ENCODE results near the gene ELL.
A peak's percentile ranks its signal among the peaks of the same experiment; 100 is the strongest.

The ELL gene

GRCh38 chr19:18430417-18431144 is 91.3 kb downstream of the ELL start:
- Histone ChIP-seq H3K27ac (ENCODE audit: low read length, poor library complexity, severe bottlenecking) (no peak overlapping the region), H4K8ac (ENCODE audit: low read length) (peak overlapping the region; percentile 14), H3K18ac (ENCODE audit: low read depth in 1 of 2, low read length in 2 of 2) (peak overlapping the region in 1 of 2 experiments; percentile 95), H3K9me3 (ENCODE audit: control insufficient read depth, low read length) (no peaks in the 10 kb centered on the region), H3K36me3 (ENCODE audit: control insufficient read depth in 1 of 2, insufficient read depth in 2 of 2, low read depth in 1 of 2, low read length in 2 of 2) (peaks cover 10 to 59% of the 10 kb centered on the region in 2 experiments), H3K14ac (ENCODE audit: low read length in 2 of 2) (peak overlapping the region in 1 of 2 experiments; percentile 35), H2AK5ac (ENCODE audit: low read length, severe bottlenecking) (no peak overlapping the region), H3K9ac (ENCODE audit: low read length) (no peak overlapping the region), H3K79me1 (replicated peaks; ENCODE audit: low read length, poor library complexity, severe bottlenecking) (peaks cover 19% of the 10 kb centered on the region), H3K4me1 (ENCODE audit: control insufficient read depth, insufficient read depth, low read depth, low read length) (peaks cover 85% of the 10 kb centered on the region), H2BK5ac (ENCODE audit: low read depth, low read length, poor library complexity, severe bottlenecking) (no peak overlapping the region), H2BK15ac (ENCODE audit: low read depth, poor library complexity, severe bottlenecking) (peak overlapping the region; percentile 82), H3K4me2 (ENCODE audit: low read length, poor library complexity, severe bottlenecking) (no peak overlapping the region), H3K23ac (ENCODE audit: low read length in 2 of 2) (peak overlapping the region in 1 of 2 experiments; percentile 42), H2BK12ac (ENCODE audit: low read length in 2 of 2) (peak overlapping the region; percentile 57 to 67), H2BK120ac (ENCODE audit: low read depth, low read length) (peak overlapping the region; percentile 39), H3K4me3 (ENCODE audit: insufficient read depth in 1 of 2, low read depth in 1 of 2, low read length in 2 of 2) (peak overlapping the region in 1 of 2 experiments; percentile 7), H3K27me3 (ENCODE audit: control insufficient read depth in 1 of 2, insufficient read depth in 1 of 2, low read length in 2 of 2) (no peaks in the 10 kb centered on the region), H3K4ac (ENCODE audit: low read depth in 1 of 2, low read length in 2 of 2) (no peak overlapping the region), H2AFZ (ENCODE audit: low read depth, low read length) (no peak overlapping the region), H4K91ac (ENCODE audit: low read length) (peak overlapping the region; percentile 57)
- WGBS: 90% methylated on average over 21 of the region's 21 CpGs
- no peak for DNase-seq

GRCh38 chr19:18429717-18430416 is 92.0 kb downstream of the ELL start:
- H3K9me3 ChIP-seq (ENCODE audit: control insufficient read depth, low read length): no peaks in the 10 kb centered on the region
- H2BK12ac ChIP-seq (ENCODE audit: low read length in 2 of 2): peak overlapping the region; percentile 27 to 57
- WGBS: 37% methylated on average over 12 of the region's 13 CpGs
- peak overlapping the region; percentile 73 to 95 for H3K18ac ChIP-seq (ENCODE audit: low read depth in 1 of 2, low read length in 2 of 2)
- H3K4me3 ChIP-seq (ENCODE audit: insufficient read depth in 1 of 2, low read depth in 1 of 2, low read length in 2 of 2): peak overlapping the region in 1 of 2 experiments; percentile 18
- H3K14ac ChIP-seq (ENCODE audit: low read length in 2 of 2): peak overlapping the region in 1 of 2 experiments; percentile 92
- peak overlapping the region in 1 of 2 experiments; percentile 92 for H3K4ac ChIP-seq (ENCODE audit: low read depth in 1 of 2, low read length in 2 of 2)
- DNase-seq: peak; percentile 36
- peak overlapping the region; percentile 91 for H2BK120ac ChIP-seq (ENCODE audit: low read depth, low read length)
- peak overlapping the region; percentile 93 for H4K91ac ChIP-seq (ENCODE audit: low read length)
- peak overlapping the region; percentile 43 for H3K27ac ChIP-seq (ENCODE audit: low read length, poor library complexity, severe bottlenecking)
- peak overlapping the region; percentile 82 for H2BK15ac ChIP-seq (ENCODE audit: low read depth, poor library complexity, severe bottlenecking)
- peak overlapping the region in 1 of 2 experiments; percentile 77 for H3K23ac ChIP-seq (ENCODE audit: low read length in 2 of 2)
- H2AFZ ChIP-seq (ENCODE audit: low read depth, low read length): no peak overlapping the region
- H3K4me1 ChIP-seq (ENCODE audit: control insufficient read depth, insufficient read depth, low read depth, low read length): peaks cover 85% of the 10 kb centered on the region
- H4K8ac ChIP-seq (ENCODE audit: low read length): peak overlapping the region; percentile 27
- no peaks in the 10 kb centered on the region for H3K27me3 ChIP-seq (ENCODE audit: control insufficient read depth in 1 of 2, insufficient read depth in 1 of 2, low read length in 2 of 2)
- H3K36me3 ChIP-seq (ENCODE audit: control insufficient read depth in 1 of 2, insufficient read depth in 2 of 2, low read depth in 1 of 2, low read length in 2 of 2): peaks cover 10 to 52% of the 10 kb centered on the region in 2 experiments
- H3K79me1 ChIP-seq (replicated peaks; ENCODE audit: low read length, poor library complexity, severe bottlenecking): peaks cover 19% of the 10 kb centered on the region
- peak overlapping the region; percentile 90 for H2AK5ac ChIP-seq (ENCODE audit: low read length, severe bottlenecking)
- H3K9ac ChIP-seq (ENCODE audit: low read length): no peak overlapping the region
- H3K4me2 ChIP-seq (ENCODE audit: low read length, poor library complexity, severe bottlenecking): peak overlapping the region; percentile 73
- H2BK5ac ChIP-seq (ENCODE audit: low read depth, low read length, poor library complexity, severe bottlenecking): peak overlapping the region; percentile 71

GRCh38 chr19:18428787-18429674 is 92.8 kb downstream of the ELL start:
- Histone ChIP-seq H2AFZ (ENCODE audit: low read depth, low read length) (no peak overlapping the region), H3K4me3 (ENCODE audit: insufficient read depth in 1 of 2, low read depth in 1 of 2, low read length in 2 of 2) (peak overlapping the region in 1 of 2 experiments; percentile 59), H3K18ac (ENCODE audit: low read depth in 1 of 2, low read length in 2 of 2) (peak overlapping the region; percentile 78 to 95), H3K79me1 (replicated peaks; ENCODE audit: low read length, poor library complexity, severe bottlenecking) (peaks cover 19% of the 10 kb centered on the region), H3K9me3 (ENCODE audit: control insufficient read depth, low read length) (no peaks in the 10 kb centered on the region), H4K91ac (ENCODE audit: low read length) (peak overlapping the region; percentile 93), H4K8ac (ENCODE audit: low read length) (peak overlapping the region; percentile 95), H3K27me3 (ENCODE audit: control insufficient read depth in 1 of 2, insufficient read depth in 1 of 2, low read length in 2 of 2) (no peaks in the 10 kb centered on the region), H3K4ac (ENCODE audit: low read depth in 1 of 2, low read length in 2 of 2) (peak overlapping the region; percentile 70 to 92), H2AK5ac (ENCODE audit: low read length, severe bottlenecking) (peak overlapping the region; percentile 6), H3K4me2 (ENCODE audit: low read length, poor library complexity, severe bottlenecking) (peak overlapping the region; percentile 73), H3K23ac (ENCODE audit: low read length in 2 of 2) (peak overlapping the region in 1 of 2 experiments; percentile 77), H3K9ac (ENCODE audit: low read length) (no peak overlapping the region), H2BK5ac (ENCODE audit: low read depth, low read length, poor library complexity, severe bottlenecking) (peak overlapping the region; percentile 71), H2BK15ac (ENCODE audit: low read depth, poor library complexity, severe bottlenecking) (peak overlapping the region; percentile 97), H3K27ac (ENCODE audit: low read length, poor library complexity, severe bottlenecking) (peak overlapping the region; percentile 43), H2BK12ac (ENCODE audit: low read length in 2 of 2) (peak overlapping the region; percentile 49 to 93), H3K36me3 (ENCODE audit: control insufficient read depth in 1 of 2, insufficient read depth in 2 of 2, low read depth in 1 of 2, low read length in 2 of 2) (peaks cover 10 to 46% of the 10 kb centered on the region in 2 experiments), H3K14ac (ENCODE audit: low read length in 2 of 2) (peak overlapping the region in 1 of 2 experiments; percentile 39), H2BK120ac (ENCODE audit: low read depth, low read length) (peak overlapping the region; percentile 91), H3K4me1 (ENCODE audit: control insufficient read depth, insufficient read depth, low read depth, low read length) (peaks cover 87% of the 10 kb centered on the region)
- DNase-seq: peak; percentile 94
- 2% methylated on average over 56 of the region's 77 CpGs for WGBS
